Left lung (tissue), 10 donors: ENCODE results near the gene ATL2. TPM values are rescaled to one million over a fixed set of nuclear protein-coding genes. Genes with fewer than 3 reads are reported as not detected.

Experiments
- ATAC-seq: fragments of 200-7000 bp; cut with Tn5 transposase; one replicate; pipeline ENCODE4 v1.9.1; 2020; ENCODE audit warnings: moderate library complexity
- DNase-seq, 4 donors: peaks; one replicate each; pipeline ENCODE4 v3.0.0-alpha.2; 2013 to 2020
- H3K27ac ChIP-seq, 2 donors: fragments of 200-600 bp; sonication (generic) in 1 of 2; one replicate each; pipeline versions ENCODE4 v1.5.0 to v1.8.0; 2020 to 2021
- H3K27me3 ChIP-seq, 2 donors: fragments of 200-600 bp; sonication (generic) in 1 of 2; one replicate each; pipeline versions ENCODE4 v1.5.0 to v1.8.0; 2020 to 2021
- H3K36me3 ChIP-seq, 2 donors: fragments of 200-600 bp; sonication (generic) in 1 of 2; one replicate each; pipeline versions ENCODE4 v1.5.0 to v1.8.0; 2020 to 2021
- H3K4me1 ChIP-seq, 2 donors: fragments of 200-600 bp; one replicate each; pipeline ENCODE4 v1.8.0; 2021
- H3K4me3 ChIP-seq, 2 donors: fragments of 200-600 bp; sonication (generic) in 1 of 2; one replicate each; pipeline versions ENCODE4 v1.5.0 to v1.8.0; 2020 to 2021; ENCODE audit warnings: mild to moderate bottlenecking in 1 of 2
- H3K9me3 ChIP-seq, 2 donors: fragments of 200-600 bp; sonication (generic) in 1 of 2; one replicate each; pipeline versions ENCODE4 v1.5.0 to v1.8.0; 2020 to 2021
- intact Hi-C, 2 donors: fragments of 100-400 bp; cut with DNase I; formaldehyde crosslinking; loops; one replicate each; pipeline versions ENCODE4 v1.11.2 to v1.14.2; 2022
- polyA plus RNA-seq, 6 donors: library from polyadenylated mRNA; unstranded; fragments of 120-200 nt; gene quantifications; one replicate each; pipeline ENCODE4 v1.2.1, GENCODE V29; 2013; ENCODE audit not compliant: insufficient read length in 6 of 6
- total RNA-seq, 2 donors: library from RNA; stranded (reverse); fragmentation: NEBNext Ultra II Directional; extraction: Animal tissue kit (Norgen Biotek cat#: 25700); gene quantifications; one replicate each; pipeline ENCODE4 v1.2.1, GENCODE V29; 2021
- TF ChIP-seq, protein P1 (sequence below), 2 donors: fragments of 200-600 bp; sonication (generic) in 1 of 2; IDR thresholded peaks; one replicate each; pipeline versions ENCODE4 v1.5.0 to v1.8.0; 2021; ENCODE audit warnings: antibody characterized with exemption in 2 of 2
- donor health status: DM: no; HTN: yes; CAD: no.
- donor health status: DM: no; HTN: no; CAD: no.

The ATL2 gene
- total and polyA plus RNA-seq, 8 donors = 42.2 to 77.0 (median 69.2) TPM

- H3K4me1 ChIP-seq = peaks cover 6 to 41% of the 10 kb centered on the region in 2 donors
- ATAC-seq = peak; percentile 14
- TF ChIP-seq, protein P1, sequence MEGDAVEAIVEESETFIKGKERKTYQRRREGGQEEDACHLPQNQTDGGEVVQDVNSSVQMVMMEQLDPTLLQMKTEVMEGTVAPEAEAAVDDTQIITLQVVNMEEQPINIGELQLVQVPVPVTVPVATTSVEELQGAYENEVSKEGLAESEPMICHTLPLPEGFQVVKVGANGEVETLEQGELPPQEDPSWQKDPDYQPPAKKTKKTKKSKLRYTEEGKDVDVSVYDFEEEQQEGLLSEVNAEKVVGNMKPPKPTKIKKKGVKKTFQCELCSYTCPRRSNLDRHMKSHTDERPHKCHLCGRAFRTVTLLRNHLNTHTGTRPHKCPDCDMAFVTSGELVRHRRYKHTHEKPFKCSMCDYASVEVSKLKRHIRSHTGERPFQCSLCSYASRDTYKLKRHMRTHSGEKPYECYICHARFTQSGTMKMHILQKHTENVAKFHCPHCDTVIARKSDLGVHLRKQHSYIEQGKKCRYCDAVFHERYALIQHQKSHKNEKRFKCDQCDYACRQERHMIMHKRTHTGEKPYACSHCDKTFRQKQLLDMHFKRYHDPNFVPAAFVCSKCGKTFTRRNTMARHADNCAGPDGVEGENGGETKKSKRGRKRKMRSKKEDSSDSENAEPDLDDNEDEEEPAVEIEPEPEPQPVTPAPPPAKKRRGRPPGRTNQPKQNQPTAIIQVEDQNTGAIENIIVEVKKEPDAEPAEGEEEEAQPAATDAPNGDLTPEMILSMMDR (IDR thresholded peaks at IDR 0.05) = no peak
- H3K4me3 ChIP-seq = no peak overlapping the region
- intact Hi-C loops = no loop called here
- no peak for DNase-seq
- H3K36me3 ChIP-seq = no peaks in the 10 kb centered on the region
- no peak overlapping the region for H3K27ac ChIP-seq
- H3K9me3 ChIP-seq = no peaks in the 10 kb centered on the region
- H3K27me3 ChIP-seq = no peaks in the 10 kb centered on the region
These were observed 5.8 kb downstream of the ATL2 start for GRCh38 chr2:38371235-38371634.

DNA sequence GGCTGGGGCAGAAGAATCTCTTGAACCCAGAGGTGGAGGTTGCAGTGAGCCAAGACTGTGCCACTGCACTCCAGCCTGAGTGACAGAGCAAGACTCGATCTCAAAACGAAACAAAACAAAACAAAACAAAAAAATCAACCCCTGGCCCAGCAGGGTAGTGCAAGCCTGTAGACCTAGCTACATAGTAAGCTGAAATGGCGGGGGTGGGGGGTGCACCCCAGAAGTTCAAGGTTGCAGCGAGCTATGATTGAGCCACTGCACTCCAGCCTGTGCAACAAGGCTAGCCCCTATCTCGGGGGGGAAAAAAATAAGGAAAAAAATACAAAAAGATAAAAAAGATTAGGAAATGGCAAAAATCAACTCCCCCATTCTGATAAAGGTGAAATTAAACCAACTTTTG is 6.4 kb downstream of the ATL2 start:
- Histone ChIP-seq H3K4me3 (no peak overlapping the region), H3K36me3 (no peaks in the 10 kb centered on the region), H3K27me3 (no peaks in the 10 kb centered on the region), H3K27ac (no peak overlapping the region), H3K4me1 (peaks cover 6 to 43% of the 10 kb centered on the region in 2 donors), H3K9me3 (no peaks in the 10 kb centered on the region)
- intact Hi-C loops = no loop called here
- TF ChIP-seq, protein P1 (IDR thresholded peaks at IDR 0.05) = no peak
- ATAC-seq (no peak), DNase-seq (no peak)

DNA sequence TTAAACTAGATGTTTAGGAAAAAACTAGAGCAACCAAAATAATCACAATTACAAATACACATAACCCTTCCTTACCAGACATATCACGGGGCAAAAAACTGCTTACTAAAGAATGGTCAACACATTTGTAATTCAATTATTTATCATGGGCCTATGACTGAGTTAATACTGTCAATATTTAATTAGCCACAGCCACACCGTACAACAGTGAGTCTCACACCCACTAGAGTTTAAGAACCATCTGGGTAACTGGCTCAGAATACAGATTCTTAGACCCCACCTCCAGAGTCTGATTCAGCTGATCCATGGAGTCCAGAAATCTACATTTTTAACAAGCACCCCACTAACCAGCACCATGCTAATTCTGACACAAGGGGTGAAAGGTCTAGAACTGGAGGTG is 14.8 kb downstream of the ATL2 start:
- peak; percentile 67 for ATAC-seq

GRCh38 chr2:38360177-38360576 is 16.9 kb downstream of the ATL2 start:
- intact Hi-C loops = no loop called here
- Histone ChIP-seq H3K27ac (no peak overlapping the region), H3K36me3 (no peaks in the 10 kb centered on the region), H3K9me3 (no peaks in the 10 kb centered on the region), H3K4me3 (no peak overlapping the region), H3K4me1 (peaks cover 8 to 13% of the 10 kb centered on the region in 2 donors), H3K27me3 (no peaks in the 10 kb centered on the region)
- no peak for ATAC-seq
- DNase-seq = no peak
- TF ChIP-seq, protein P1 (IDR thresholded peaks at IDR 0.05) = no peak

More for the DNA sequence above, 14.8 kb downstream of the ATL2 start:
- intact Hi-C loops = no loop called here
- no peaks in the 10 kb centered on the region for H3K36me3 ChIP-seq
- H3K27me3 ChIP-seq = no peaks in the 10 kb centered on the region
- TF ChIP-seq, protein P1 (IDR thresholded peaks at IDR 0.05) = no peak
- no peak overlapping the region for H3K4me3 ChIP-seq
- no peak for DNase-seq
- no peaks in the 10 kb centered on the region for H3K9me3 ChIP-seq
- peaks cover 8 to 23% of the 10 kb centered on the region in 2 donors for H3K4me1 ChIP-seq
- no peak overlapping the region for H3K27ac ChIP-seq

GRCh38 chr2:38353402-38353801 is 23.7 kb downstream of the ATL2 start:
- ATAC-seq = no peak
- Histone ChIP-seq H3K27ac (no peak overlapping the region), H3K27me3 (no peaks in the 10 kb centered on the region), H3K4me1 (peaks cover 0 to 4% of the 10 kb centered on the region in 2 donors), H3K36me3 (peaks cover 0 to 5% of the 10 kb centered on the region in 2 donors), H3K9me3 (no peaks in the 10 kb centered on the region), H3K4me3 (no peak overlapping the region)
- TF ChIP-seq, protein P1 (IDR thresholded peaks at IDR 0.05) = no peak
- no peak for DNase-seq
- intact Hi-C loops = no loop called here
